Astrocyte of the hippocampus (primary cell): ENCODE measurements around the gene PVR.
"Not testable (repeated sequence)": the region's sequence is repeated elsewhere in the genome, so short reads cannot be mapped to it uniquely, and the experiment has no call there.

Experiments
- DNase-seq: peaks from one replicate; pipeline ENCODE4 v3.0.0; 2011; ENCODE audit warnings: low read depth, low spot score

PVR gene

GRCh38 chr19:44698492-44699201 is 54.9 kb downstream of the PVR start, which contains the start of gene CEACAM16:
Gene CEACAM16 (plus strand): TSS chr19:44699151. CDS start chr19:44701457, 2,306 bp downstream.
- no peak for DNase-seq

GRCh38 chr19:44700547-44700946 is 56.8 kb downstream of the PVR start:
- DNase-seq, result no peak

GRCh38 chr19:44701228-44701627 is 57.5 kb downstream of the PVR start:
- DNase-seq, result no peak

GRCh38 chr19:44702551-44703176 is 59.0 kb downstream of the PVR start:
- no peak for DNase-seq

GRCh38 chr19:44703336-44704078 is 59.8 kb downstream of the PVR start:
- DNase-seq, result no peak

- no peak for DNase-seq
Measured at GRCh38 chr19:44704982-44705381, 61.3 kb downstream of the PVR start.

- DNase-seq, result no peak
Measured at GRCh38 chr19:44705502-44706010, 61.8 kb downstream of the PVR start.

- no peak for DNase-seq
Measured at GRCh38 chr19:44706506-44707236, 63.0 kb downstream of the PVR start.

- DNase-seq, result no peak
Measured at GRCh38 chr19:44707794-44708193, 64.1 kb downstream of the PVR start.

GRCh38 chr19:44708940-44709339 is 65.2 kb downstream of the PVR start:
- no peak for DNase-seq

GRCh38 chr19:44709434-44710266 is 65.9 kb downstream of the PVR start:
- DNase-seq, result not testable (repeated sequence)

GRCh38 chr19:44710483-44710882 is 66.8 kb downstream of the PVR start:
- DNase-seq, result no peak

- no peak for DNase-seq
Measured at GRCh38 chr19:44712864-44713515, 69.3 kb downstream of the PVR start.
